HG02943 (cell line): Measurements from ENCODE around the gene TPT1.
"Not testable (repeated sequence)": the region's sequence is repeated elsewhere in the genome, so short reads cannot be mapped to it uniquely, and the experiment has no call there.

Experiments used
- ATAC-seq: cut with Tn5 transposase; IDR thresholded peaks from one replicate; pipeline ENCODE4 v1.9.1; 2021; ENCODE audit warnings: mild to moderate bottlenecking, low read depth, moderate library complexity; ENCODE audit not compliant: unreplicated experiment

The TPT1 gene

DNA sequence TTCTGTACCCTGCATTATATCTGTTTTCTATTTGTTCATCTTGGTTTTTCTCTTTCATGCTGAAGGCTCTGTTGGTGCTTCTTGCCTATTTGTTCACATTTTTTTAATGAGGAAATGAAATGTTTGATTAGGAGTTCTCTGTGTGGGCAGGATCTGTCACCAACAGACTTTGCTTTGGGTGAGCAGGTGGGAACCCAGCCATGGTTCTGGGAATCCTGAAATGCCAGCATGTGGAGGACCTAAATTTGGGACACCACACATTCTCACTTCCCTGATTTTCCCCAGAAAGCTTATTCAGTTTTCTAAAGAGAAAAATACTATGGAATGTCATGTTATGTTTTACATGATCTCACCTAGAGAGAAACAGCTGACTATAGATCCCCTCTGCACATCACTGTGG is 34.0 kb downstream of the TPT1 start:
- no peak for ATAC-seq

DNA sequence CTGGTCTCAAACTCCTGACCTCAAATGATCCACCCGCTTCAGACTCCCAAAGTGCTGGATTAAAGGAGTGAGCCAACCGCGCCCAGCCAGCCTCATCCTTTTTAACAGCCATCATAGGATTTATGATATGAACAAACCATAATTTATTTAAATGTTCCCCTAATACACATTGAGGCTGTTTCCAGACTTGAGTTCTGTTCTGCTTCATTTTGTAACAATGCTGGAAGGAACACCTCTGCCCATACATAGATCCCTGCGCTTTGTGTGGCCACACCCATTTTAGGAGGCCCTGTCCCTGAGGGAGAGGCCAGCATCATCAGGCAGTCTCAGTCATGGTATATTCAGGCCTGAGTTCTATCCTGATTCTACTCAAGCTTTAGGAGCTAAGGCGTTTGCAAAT is 35.9 kb downstream of the TPT1 start:
- ATAC-seq = no peak

DNA sequence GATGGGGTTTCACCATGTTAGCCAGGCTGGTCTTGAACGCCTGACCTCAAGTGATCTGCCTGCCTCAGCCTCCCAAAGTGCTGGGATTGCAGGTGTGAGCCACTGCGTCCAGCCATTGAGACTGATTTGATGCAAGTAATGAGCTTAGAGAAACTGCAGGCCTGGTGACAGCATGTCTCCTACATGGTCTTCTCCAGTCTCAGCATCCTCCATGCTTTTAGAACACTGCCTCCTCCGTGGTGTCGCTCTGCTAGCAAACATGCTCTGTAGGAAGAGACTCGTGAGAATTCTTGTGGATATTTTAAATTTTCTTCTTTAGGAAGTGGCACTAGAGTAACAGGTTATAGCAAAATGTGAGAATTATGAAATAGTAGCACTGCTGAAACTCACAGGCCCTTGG is 37.1 kb downstream of the TPT1 start:
- no peak for ATAC-seq

DNA sequence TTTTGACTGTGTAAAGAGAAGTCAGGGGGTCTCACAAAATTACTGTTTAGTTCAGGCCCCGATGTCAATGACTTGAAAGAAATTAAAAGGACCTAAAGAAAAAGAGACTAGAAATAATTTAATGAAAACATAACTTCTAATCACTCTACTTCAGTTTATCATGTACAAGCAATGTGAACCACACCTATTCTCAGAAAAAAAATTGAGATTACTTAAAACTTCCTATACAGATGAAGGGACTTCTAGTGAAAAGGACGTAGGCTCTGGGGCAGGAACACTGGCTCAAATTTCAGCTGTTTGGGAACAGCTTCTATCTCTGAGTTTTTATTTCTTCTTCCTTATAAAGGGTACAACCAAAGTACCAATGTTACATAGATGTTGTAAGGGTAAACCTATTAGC is 38.0 kb downstream of the TPT1 start:
- ATAC-seq = no peak

DNA sequence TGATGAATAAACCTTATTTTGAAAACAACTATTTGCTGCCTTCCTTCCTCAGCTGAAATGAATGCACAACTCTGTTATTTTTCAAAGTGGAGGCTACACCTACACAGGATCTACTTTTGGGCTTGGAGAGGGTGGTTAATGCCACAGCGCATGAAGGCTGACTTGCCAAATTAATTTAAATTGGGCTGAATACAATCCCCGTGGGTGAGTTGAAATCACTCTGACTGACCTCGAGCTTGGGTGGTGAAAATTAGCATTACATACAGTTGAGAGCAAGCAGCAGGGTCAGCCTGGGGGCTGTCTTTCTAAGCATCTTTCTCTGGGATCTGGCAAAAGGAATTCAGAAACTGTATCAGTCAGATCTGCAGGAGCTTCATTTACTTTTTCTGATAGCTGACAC is 38.5 kb downstream of the TPT1 start:
- ATAC-seq = no peak

DNA sequence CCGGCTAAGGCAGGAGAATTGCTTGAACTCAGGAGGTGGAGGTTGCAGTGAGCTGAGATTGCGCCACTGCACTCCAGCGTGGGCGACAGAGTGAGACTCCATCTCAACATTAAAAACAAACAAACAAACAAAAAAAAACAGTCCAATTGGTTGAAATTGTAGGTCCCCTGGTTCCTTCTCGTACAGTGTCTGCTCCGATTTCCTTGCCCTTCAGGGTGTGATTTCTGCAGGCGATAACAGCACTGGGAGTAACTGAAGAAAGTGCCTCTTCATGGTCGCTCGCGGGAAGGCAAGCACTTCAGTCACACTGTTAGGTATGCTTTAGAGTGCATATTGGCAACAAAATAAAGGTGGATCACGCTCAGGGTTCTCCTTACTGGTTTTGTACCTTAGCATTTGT is 39.7 kb downstream of the TPT1 start:
- no peak for ATAC-seq

DNA sequence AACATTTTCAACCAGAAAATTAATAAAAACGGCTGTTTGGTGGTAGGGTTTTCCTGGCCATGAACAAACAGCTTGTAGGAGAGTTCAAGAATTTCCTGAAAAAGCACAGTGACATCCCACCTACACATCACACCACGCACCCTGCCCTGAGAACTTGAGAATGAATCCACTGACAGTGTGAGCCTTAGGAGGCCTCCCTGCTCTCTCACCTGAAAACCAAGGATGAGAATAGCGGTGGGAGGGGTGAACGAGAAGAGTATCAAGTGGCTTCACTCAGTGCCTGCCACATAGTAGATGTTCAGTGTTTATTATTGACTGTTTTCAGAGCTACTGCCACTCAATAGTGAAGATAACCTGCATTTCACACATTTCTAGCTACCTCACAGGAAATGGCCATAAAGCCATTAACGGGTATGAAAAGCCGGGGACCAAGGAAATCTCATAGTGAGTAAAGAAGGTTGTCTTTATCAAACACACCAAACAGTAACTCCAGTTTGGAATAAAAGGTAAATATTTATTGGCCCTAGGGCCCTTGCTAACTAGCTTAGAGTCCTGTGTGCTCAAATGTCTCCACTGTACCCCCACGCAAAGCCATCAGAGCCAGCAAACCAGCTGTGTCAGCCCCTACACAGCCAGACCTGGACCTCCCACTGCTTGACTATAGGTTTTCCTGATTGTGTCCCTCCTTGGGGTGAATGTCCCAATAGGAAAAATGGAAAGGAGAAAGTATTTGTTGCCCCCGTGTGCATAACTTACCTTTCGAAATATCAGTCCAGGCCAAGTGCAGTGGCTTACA is 40.6 kb downstream of the TPT1 start:
- ATAC-seq = no peak

DNA sequence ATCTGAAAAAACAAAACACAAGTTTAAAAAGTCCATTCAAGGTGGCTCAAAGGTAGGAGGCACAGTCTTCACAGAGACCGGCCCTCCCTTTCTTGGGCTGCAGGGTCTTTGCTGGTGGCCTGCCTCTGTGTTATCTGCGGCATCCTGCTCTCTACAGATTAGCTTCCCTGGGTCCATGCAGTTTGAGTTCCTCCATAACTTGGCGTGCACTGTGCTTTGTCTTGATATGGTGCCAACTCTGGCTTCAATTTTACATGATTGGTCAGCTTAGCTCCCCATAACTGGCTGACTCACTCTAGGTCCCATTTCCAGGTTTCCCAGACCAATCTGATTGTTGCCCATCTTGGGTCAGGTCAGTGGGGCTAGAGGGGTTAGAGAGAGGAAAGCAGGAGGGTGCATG is 41.8 kb downstream of the TPT1 start:
- no peak for ATAC-seq

DNA sequence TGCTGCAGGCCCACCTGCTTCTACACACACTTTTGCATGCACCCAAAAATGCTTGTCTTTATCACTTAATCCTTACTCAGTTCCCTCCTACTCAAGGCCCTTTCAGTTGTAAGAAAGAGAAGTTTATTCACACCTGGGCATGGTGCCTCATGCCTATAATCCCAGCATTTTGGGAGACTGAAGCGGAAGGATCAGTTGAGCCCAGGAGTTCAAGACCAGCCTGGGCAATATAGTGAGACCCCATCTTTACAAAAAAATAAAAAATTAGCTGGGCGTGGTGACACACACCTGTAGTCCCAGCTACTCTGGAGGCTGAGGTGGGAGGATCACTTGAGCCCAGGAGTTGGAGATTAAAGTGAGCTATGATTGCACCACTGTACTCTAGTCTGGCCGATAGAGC is 42.4 kb downstream of the TPT1 start:
- not testable (repeated sequence) for ATAC-seq

DNA sequence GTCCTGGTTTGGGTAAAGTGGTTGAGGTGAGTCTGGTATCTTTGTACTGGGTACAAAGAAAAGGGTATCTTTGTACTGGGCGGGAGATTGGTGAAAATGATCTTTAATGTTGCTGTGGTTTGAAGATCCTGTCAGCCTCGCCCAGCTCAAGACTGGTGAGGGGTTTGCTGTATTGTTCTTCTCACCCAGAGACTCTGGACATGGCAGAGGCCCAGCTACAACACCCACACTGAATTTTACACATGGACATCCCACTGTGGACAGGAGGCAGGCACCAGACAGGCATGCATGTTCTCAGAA is 42.8 kb downstream of the TPT1 start:
- no peak for ATAC-seq

DNA sequence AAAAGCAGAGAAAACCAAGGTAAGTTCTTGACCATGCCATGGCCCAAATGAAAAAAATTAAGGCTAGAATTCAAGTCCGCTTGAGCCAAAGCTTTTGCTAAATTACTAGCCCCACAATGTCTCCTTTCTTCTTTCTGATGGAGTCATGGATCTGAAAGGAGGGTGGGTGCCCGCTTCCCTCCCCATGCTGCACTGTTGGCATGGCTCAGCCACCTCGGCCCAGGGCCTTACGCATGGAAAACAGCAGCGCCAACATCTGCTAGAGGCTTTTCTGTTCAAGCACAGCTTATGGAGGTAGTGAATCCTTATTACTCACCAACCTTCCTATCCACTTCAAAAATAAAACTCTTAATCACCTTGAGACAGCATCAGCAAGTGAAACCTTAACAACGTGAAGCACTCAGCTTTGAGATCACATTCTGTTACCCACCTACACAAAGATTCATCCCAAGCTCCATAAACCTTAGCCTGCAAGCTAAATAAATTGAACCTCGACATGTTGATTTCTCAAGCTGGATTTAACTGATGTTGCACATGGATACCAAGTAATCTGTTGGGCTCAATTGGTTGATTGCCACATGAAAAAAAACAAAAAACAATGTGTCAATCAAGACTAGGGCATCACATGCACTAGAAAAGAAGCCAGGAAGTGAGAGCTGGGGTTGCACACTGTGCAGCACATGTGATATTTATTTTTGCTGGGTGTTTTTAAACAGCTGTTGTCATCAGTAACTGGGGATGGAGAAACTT is 43.4 kb downstream of the TPT1 start:
- no peak for ATAC-seq

DNA sequence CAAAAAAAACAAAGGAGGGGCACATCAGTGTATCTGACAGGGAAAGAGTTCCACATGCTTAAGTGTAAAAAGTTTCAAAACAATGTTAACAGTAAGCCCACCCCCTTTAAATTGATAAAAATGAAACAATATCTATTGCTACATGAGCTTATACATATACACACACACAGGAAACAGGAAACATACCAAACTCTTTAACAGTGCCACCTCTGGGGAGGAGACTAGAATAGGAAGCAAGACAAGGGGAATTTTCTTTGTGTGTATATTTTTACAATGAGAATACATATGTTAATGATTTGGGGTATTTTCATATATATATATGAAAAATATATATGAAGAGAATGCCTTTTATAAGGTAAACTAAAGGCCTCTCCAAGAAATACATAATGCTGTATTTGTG is 44.7 kb downstream of the TPT1 start:
- ATAC-seq = no peak

DNA sequence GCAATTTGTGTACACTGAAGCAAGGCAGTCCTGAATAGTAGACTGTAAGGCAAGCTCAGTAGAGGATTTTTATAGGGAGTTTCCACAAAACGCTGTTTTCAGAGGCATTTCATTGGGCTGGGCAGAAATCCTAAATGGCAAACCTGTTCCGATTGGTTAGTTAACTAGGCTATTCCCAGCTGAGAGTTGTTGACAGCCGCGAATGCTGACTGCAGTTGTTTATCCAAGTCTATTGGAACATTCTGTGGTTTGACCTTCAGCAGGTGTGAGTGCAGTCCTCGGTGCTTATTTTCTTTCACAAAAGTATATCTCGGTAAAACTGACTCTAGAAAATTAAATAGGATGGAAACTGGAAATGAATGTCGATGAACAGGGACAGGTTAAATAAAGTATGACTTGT is 45.4 kb downstream of the TPT1 start:
- no peak for ATAC-seq

DNA sequence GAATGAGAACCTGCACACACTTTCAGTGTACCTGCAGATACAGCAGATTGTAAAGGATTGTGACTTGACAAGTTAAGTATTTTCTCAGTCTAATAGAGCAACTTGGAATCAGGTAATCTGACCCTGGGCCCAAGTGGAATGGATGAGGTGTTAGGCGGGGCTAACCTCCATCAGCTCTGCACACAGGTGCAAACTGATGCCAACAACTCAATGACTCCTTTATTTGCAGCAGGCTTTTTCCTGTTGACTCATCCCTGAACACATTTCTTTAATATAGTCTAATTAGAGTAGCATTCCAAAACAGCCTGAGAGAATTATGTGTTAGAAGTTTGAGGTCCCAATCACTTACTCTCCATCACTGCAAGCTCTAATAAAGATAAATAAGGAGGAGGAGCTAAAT is 48.8 kb downstream of the TPT1 start:
- no peak for ATAC-seq

DNA sequence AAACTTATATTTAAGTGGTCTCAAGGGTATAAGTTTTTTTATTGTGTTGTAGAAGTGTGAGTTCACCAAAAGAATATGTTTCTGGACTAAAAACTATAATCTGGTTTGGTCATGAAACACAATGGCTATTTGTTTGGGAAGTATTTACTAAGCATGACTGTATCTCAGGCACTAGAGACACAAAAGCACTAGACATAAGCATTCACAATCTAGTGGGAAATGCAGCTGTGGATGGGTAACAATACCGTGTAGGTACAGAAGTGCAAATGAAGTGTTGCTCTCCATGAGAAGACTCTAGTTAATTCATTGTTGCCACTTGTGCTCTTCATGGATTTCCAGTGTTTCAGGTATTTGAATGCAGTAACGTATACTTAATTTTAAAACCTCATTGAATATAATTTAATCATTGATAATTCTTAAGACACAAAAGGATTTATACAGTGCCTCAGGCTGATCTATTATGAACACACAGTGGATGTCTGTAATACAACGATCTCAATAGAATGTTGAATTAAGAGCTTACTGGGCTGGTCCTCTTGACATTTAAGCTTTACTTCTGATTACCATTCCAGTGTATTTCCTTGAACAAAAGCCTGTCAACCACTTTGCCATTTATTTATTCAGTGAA is 50.9 kb downstream of the TPT1 start:
- no peak for ATAC-seq
